ENCODE measurements around the gene SYNPO2L.

GRCh38 chr10:73655990-73656298, at the start of gene SYNPO2L:
- no peak for TF ChIP-seq GATA2 (CRISPR knock-in tag; IDR thresholded peaks at IDR 0.05)
- no peak for TF ChIP-seq RBM39 (optimal IDR thresholded peaks at IDR 0.05; ENCODE audit: low read depth, low read length)
- no peak for TF ChIP-seq ESRRB (CRISPR knock-in tag; IDR thresholded peaks at IDR 0.05; ENCODE audit: borderline replicate concordance)
- TF ChIP-seq POLR2A (conservative IDR thresholded peaks at IDR 0.05), result no peak
- no peak for TF ChIP-seq ZNF143 (CRISPR knock-in tag; IDR thresholded peaks at IDR 0.05)
- TF ChIP-seq ELK1 (CRISPR knock-in tag; IDR thresholded peaks at IDR 0.05), result no peak
- no peak for TF ChIP-seq CTCF (IDR thresholded peaks at IDR 0.05 in 2 of 3, conservative IDR thresholded peaks at IDR 0.05 in 1 of 3; ENCODE audit: insufficient read depth in 2 of 3, low read depth in 1 of 3, low read length in 3 of 3)
- TF ChIP-seq TEAD4 (IDR thresholded peaks at IDR 0.05; ENCODE audit: low read length), result no peak
- no peak for TF ChIP-seq TEAD4 (CRISPR knock-in tag; IDR thresholded peaks at IDR 0.05; ENCODE audit: borderline replicate concordance)
- TF ChIP-seq GTF2F1 (IDR thresholded peaks at IDR 0.05; ENCODE audit: low read depth, low read length), result no peak
- no peak for TF ChIP-seq ILK (tag; IDR thresholded peaks at IDR 0.05; ENCODE audit: borderline replicate concordance, low read depth)
- TF ChIP-seq MXI1 (IDR thresholded peaks at IDR 0.05; ENCODE audit: low read depth, low read length), result no peak
- TF ChIP-seq SRSF3 (IDR thresholded peaks at IDR 0.05; ENCODE audit: insufficient read depth, low read length), result no peak
- TF ChIP-seq KDM1A (IDR thresholded peaks at IDR 0.05), result no peak
